GM18907 (cell line): ENCODE data around the gene SERHL2.
"Not testable (repeated sequence)": the region's sequence is repeated elsewhere in the genome, so short reads cannot be mapped to it uniquely, and the experiment has no call there.

Experiments
- ATAC-seq: cut with Tn5 transposase; IDR thresholded peaks from one replicate; pipeline ENCODE4 v1.9.1; 2021; ENCODE audit warnings: mild to moderate bottlenecking, moderate library complexity; ENCODE audit not compliant: unreplicated experiment

SERHL2 gene

GRCh38 chr22:42603427-42603826 lies 49.7 kb downstream of the SERHL2 start:
- no peak for ATAC-seq

- no peak for ATAC-seq
These were observed 50.6 kb downstream of the SERHL2 start for GRCh38 chr22:42604403-42604802.

GRCh38 chr22:42607641-42608040 lies 53.9 kb downstream of the SERHL2 start:
- ATAC-seq, result not testable (repeated sequence)

- no peak for ATAC-seq
These were observed 54.5 kb downstream of the SERHL2 start for GRCh38 chr22:42608136-42608822.

- ATAC-seq, result no peak
These were observed 55.1 kb downstream of the SERHL2 start for GRCh38 chr22:42608823-42609361.

- ATAC-seq, result no peak
These were observed 56.4 kb downstream of the SERHL2 start for GRCh38 chr22:42610186-42610585.

- no peak for ATAC-seq
These were observed 57.3 kb downstream of the SERHL2 start for GRCh38 chr22:42611051-42611450.

- ATAC-seq, result no peak
These were observed 58.6 kb downstream of the SERHL2 start for GRCh38 chr22:42612336-42612735.

- peak; percentile 1 for ATAC-seq
These were observed 60.1 kb downstream of the SERHL2 start for GRCh38 chr22:42613872-42614301.

GRCh38 chr22:42614312-42615091 lies 60.7 kb downstream of the SERHL2 start, which contains the start of gene POLDIP3:
POLDIP3 (minus strand) TSS chr22:42614883; CDS start chr22:42614857, 26 bp downstream.
- ATAC-seq, result peak; percentile 73

GRCh38 chr22:42615092-42615859 lies 61.5 kb downstream of the SERHL2 start:
- peak; percentile 63 for ATAC-seq

- ATAC-seq, result not testable (repeated sequence)
These were observed 62.1 kb downstream of the SERHL2 start for GRCh38 chr22:42615860-42616175.

- ATAC-seq, result no peak
These were observed 63.6 kb downstream of the SERHL2 start for GRCh38 chr22:42617155-42617983.

GRCh38 chr22:42619261-42620063 lies 65.7 kb downstream of the SERHL2 start:
- ATAC-seq, result no peak

GRCh38 chr22:42620084-42620483 lies 66.3 kb downstream of the SERHL2 start:
- ATAC-seq, result no peak

- no peak for ATAC-seq
These were observed 67.8 kb downstream of the SERHL2 start for GRCh38 chr22:42621505-42622002.

GRCh38 chr22:42622061-42622710 lies 68.4 kb downstream of the SERHL2 start:
- ATAC-seq, result no peak

- ATAC-seq, result no peak
These were observed 69.6 kb downstream of the SERHL2 start for GRCh38 chr22:42623301-42623751.
